RWPE1 (cell line): Measurements from ENCODE around the gene SEC61B.

Experiments
- CTCF ChIA-PET: fragments of 350-600 bp; sonication (Branson Sonifier 250); formaldehyde crosslinking; extraction: SDS; loops from one replicate; lab custom pipeline; 2021; lab: Yijun Ruan, JAX
- POLR2A ChIA-PET: fragments of 400-600 bp; formaldehyde crosslinking; extraction: SDS; loops from one replicate; lab custom pipeline; 2020; ENCODE audit warnings: antibody characterized with exemption; ENCODE audit not compliant: low non-redundant PET; lab: Yijun Ruan, JAX
- DNase-seq: peaks from one replicate; pipeline ENCODE4 v3.0.0; 2012; ENCODE audit warnings: low spot score
- H3K27ac ChIP-seq: fragments of 450-650 bp; 2 replicates; pipeline ENCODE4 v1.5.1; 2017
- TF ChIP-seq, protein P1 (sequence below): fragments of 450-650 bp; conservative IDR thresholded peaks from 2 replicates; pipeline ENCODE4 v1.5.1; 2017; ENCODE audit warnings: low read depth, mild to moderate bottlenecking

Gene SEC61B

DNA sequence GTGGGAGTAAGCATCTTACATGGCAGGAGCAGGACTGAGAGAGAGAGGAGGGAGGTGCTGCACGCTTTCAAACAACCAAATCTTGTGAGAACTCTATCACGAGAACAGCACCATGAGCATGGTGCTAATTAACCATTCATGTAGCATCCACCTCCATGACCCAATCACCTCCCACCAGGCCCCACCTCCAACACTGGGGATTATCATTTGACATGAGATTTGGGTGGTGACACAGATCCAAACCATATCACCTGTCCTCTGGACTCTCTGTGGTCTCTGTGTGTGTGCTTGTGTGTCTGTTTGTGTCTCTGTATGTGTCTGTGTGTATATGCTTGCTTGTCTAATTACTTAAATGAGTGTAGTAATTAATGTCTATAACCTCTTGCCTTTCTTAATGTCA, 31.1 kb downstream of the SEC61B start:
- no peak for DNase-seq
- H3K27ac ChIP-seq: no peak overlapping the region
- TF ChIP-seq, protein P1, sequence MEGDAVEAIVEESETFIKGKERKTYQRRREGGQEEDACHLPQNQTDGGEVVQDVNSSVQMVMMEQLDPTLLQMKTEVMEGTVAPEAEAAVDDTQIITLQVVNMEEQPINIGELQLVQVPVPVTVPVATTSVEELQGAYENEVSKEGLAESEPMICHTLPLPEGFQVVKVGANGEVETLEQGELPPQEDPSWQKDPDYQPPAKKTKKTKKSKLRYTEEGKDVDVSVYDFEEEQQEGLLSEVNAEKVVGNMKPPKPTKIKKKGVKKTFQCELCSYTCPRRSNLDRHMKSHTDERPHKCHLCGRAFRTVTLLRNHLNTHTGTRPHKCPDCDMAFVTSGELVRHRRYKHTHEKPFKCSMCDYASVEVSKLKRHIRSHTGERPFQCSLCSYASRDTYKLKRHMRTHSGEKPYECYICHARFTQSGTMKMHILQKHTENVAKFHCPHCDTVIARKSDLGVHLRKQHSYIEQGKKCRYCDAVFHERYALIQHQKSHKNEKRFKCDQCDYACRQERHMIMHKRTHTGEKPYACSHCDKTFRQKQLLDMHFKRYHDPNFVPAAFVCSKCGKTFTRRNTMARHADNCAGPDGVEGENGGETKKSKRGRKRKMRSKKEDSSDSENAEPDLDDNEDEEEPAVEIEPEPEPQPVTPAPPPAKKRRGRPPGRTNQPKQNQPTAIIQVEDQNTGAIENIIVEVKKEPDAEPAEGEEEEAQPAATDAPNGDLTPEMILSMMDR: no peak
- CTCF ChIA-PET: no interaction called here
- POLR2A ChIA-PET: no interaction called here

DNA sequence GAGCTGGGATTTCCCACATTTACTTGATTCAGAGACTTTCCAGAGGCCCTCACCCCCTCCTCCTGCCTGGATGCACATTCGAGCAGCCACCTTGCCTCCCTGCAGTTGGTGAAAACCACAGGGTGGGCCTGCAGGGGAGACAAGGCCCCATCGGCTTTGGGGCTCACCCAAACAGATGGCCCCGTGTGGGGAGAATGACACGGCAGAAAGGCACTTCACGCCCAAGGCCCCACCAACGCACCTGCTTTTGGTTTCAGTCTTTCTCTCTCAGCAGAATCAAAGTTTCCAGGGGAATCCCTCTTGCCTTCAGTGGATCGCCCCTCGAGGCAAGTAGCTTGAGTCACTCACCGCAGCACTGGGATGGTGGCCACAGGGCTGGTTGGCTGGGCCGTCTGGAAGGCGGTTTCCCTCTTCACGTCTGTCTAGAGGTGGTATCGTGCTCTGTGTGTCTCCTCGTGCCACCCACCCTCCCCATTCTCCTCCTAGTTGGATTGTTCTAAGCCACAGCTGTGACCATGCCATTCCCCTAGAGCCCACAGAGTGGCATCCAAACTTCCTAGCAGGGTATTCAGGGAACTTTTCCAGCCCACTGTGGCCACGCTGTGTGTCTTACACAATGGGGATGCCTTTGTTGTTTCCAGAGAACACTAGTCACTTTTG, 31.8 kb downstream of the SEC61B start:
- ChIA-PET POLR2A (no interaction called here), CTCF (no interaction called here)
- DNase-seq: no peak
- TF ChIP-seq, protein P1: no peak
- H3K27ac ChIP-seq: no peak overlapping the region

DNA sequence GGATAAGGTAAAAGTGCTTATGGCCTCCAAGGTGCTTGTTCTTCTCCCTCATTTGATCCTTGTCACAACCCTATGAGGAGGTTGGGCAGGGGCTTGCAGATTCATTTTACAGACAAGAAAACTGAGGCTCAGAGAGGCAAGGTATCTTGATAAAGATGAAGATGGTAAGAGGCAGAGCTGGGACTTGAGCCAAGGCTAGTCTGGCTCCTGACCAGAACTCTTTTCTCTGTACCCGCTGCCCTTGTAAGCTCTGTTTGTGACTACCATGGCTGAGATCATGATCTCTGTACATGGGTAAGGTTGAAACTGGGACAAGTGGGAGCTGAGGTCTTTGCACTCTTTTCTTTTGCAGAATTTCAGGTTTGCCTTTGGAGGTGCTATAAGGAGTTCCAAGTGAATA, 33.6 kb downstream of the SEC61B start:
- POLR2A ChIA-PET: no interaction called here
- TF ChIP-seq, protein P1: no peak
- H3K27ac ChIP-seq: no peak overlapping the region
- CTCF ChIA-PET: interaction anchor here (0.5 kb wide), 1 partner anchor 548 kb away, joined by 3 read pairs; no protein-coding TSS in a partner anchor
- DNase-seq: no peak

DNA sequence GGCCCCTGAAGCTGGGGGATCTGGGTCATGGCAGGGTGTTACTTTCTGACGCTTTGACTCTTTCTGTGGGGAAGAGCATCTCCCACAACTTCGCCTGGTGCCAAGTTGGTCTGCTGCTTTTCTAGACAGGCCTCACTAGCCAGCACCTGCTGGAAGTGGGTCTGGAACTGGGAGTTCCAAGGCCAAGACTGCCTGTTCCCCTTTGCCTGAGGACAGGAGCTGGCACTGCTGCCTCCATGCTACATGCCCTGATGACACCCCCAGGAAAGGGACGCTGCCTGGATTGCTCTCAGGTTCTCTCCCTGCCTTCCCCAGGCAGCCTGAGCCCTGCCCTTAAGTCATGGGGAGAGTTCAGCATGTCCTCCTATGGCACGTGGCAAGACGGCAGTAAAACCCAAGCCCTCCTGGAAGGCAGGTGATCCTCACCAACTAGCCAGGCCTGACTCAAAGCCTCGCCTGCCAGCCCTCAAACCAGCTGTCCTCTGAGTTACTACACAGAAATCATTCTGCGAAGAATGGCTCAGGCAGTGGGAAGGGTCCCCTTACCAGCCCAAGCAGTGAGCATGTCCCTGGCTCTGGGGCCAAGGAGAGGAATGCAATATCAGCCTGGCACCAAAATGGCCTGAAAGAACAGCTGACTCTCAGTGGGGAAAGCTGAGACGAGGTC, 35.8 kb downstream of the SEC61B start:
- TF ChIP-seq, protein P1: no peak
- POLR2A ChIA-PET: no interaction called here
- CTCF ChIA-PET: interaction anchor here (0.6 kb wide), 1 partner anchor 1338 kb away, joined by 4 read pairs; no protein-coding TSS in a partner anchor
- no peak for DNase-seq
- no peak overlapping the region for H3K27ac ChIP-seq

DNA sequence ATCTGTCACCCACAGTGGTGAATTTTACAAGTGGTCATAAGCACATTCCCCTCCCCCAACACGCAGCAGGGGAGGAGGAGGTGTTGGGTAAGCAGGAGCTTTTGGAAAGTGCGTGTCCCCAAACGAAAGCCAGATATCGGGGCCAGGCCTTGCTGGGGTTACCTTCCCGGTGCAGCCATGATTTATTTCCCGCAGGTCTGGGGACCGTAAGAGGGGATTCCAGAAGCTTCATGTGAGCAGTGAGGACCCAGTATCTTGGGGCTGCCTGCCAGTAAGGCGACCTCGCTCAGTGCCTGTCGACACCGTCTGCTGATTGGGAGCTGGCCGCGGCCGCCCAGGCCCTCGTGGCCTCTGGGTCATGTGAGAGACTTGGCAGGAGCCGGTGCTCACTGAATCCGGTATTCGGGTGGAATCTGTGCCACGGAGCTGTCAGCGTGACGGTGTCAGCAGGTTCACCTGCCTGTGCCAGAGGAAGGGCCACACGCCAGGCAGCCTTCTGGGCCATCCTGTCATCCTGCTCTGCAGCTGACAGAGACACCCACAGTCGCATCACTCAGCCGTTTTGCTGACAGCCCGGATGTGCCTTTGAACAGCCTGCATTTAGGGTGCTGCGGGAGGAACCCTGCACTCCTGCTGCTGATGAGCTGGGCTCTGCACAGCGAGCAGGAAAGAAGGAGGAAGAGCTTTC, 37.3 kb downstream of the SEC61B start:
- H3K27ac ChIP-seq: no peak overlapping the region
- TF ChIP-seq, protein P1: no peak
- DNase-seq: no peak
- POLR2A ChIA-PET: no interaction called here
- CTCF ChIA-PET: interaction anchor here (0.6 to 1.0 kb wide), 3 partner anchors 159 to 507 kb away, joined by 3 to 8 read pairs (median 5); no protein-coding TSS in a partner anchor

DNA sequence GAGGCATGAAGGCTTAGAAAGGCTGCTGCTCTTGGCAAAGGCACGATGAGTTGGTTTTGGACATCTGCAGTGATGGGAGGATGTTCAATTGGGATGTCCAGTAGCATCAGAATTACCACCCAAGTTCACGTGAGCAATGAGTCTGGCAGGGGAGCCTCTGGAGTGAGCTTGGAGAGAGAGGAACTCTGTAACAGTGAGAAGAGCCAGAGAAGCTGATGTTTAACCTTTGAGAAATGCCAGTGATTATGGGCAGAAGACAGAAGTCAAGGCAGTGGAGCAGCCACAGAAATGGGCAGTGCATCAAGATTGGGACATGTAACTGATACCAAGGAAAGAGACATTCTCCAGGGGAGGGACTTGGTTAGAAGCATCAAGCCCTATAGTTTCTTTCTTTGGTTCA, 39.8 kb downstream of the SEC61B start:
- CTCF ChIA-PET: interaction anchor here (0.5 kb wide), 1 partner anchor 549 kb away, joined by 3 read pairs; no protein-coding TSS in a partner anchor
- DNase-seq: no peak
- POLR2A ChIA-PET: no interaction called here
- no peak overlapping the region for H3K27ac ChIP-seq
- TF ChIP-seq, protein P1: no peak
